C1 segment of cervical spinal cord (tissue), 14 donors: ENCODE measurements around the gene ARFRP1.

Experiments used
- DNase-seq, 14 donors: peaks; one replicate each; lab custom pipeline; 2025; lab: John Stamatoyannopoulos, UW

ARFRP1 gene

GRCh38 chr20:63707558-63708300, at the start of gene ARFRP1, which contains the start of gene ZGPAT:
Gene ARFRP1 (minus strand): TSS chr20:63707976. CDS start chr20:63707091, 885 bp downstream.
Gene ZGPAT (plus strand): TSS chr20:63708039. CDS start chr20:63708581, 542 bp downstream.
- peak in 13 of 14 donors; percentile 72 to 95 (median 84) for DNase-seq

DNA sequence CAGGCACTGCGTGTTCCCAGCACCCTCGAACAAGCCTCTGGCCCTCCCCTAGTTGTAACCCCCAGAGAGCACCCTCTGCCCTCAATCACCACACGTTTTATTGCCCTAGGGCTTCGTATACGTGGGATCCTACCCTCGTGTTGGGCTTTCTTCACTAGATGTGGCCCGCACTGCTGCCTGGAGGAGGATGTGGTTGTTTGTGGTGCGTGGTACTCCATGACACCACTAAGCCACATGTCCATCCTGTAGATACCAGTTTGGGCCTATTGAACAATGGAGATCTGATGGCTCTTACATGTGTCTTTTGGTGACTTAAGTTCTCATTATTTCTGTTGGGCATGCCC, 48.8 kb upstream of the ARFRP1 start:
- DNase-seq, result no peak

- DNase-seq, result peak in 1 of 14 donors; percentile 55
Measured at GRCh38 chr20:63755933-63756647, 48.3 kb upstream of the ARFRP1 start.

DNA sequence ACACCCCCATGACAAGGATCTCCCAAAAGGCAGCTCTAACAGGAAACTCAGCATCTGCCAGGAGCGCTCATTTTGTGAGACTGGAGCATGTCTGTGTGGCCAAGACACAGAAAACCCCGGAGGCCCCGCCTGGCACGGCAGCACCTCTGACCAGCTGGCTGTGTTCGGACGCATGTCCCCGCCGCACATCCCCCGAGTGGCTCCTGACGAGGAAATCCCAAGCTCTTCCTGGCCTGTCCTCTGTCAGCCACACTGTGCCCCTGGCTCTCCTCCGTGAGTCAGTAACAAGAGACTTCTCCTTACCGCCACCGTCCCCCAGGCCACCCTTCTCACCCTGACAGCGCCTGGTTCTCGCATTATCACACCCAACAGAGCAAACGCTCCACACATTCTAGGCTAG, 46.2 kb upstream of the ARFRP1 start:
- DNase-seq, result no peak

DNA sequence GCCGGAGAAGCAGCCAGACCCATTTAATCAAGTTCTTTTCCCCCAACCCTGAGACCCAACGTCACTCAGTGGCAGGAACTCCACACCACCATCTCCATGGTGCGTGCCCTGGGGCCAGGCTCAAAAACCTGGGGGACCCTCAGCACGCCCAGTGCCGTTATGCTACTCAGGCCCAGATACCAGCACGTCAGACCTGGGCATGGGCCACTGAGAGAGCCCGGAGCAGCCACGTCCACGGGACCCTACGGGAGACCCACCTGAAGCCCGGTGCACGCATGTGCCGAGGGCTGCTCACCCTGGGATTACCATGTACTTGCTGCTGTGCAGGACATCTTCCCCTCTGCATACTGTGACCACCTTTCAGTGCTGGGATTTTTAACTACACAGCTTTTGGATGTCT, 45.6 kb upstream of the ARFRP1 start:
- DNase-seq, result no peak

GRCh38 chr20:63752411-63753101, 44.8 kb upstream of the ARFRP1 start:
- no peak for DNase-seq

DNA sequence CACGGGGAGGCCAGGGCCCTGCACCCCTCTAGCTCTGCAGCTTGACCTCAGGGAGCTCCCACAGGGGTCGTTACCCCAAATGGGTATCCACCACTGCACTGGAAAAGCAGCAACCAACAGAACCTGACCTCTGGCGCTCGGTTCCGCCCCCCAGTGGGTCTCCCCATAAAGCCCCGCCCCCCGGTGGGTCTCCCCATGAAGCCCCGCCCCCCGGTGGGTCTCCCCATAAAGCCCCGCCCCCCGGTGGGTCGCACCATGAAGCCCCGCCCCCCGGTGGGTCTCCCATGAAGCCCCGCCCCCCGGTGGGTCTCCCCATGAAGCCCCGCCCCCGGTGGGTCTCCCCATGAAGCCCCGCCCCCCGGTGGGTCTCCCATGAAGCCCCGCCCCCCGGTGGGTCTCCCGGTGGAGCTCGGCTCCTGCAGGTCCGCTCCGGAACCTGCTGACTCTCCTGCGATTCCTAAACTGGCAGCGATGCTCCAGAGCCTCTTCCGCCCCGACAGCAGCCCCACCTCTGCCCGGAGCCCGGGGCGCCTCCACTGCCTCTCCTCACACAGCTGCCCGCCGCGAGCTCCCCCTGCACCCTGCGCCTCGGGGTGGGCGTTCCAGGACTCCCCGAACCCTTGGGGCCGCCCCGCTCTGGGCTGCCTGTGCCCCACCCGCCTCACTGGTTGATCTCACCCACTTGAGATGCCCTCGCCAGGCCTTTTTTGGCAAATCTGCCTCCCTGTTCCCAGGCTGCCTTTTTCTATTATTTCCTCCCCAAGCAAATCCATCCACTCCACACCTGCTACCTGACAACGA, 43.9 kb upstream of the ARFRP1 start:
- no peak for DNase-seq

DNA sequence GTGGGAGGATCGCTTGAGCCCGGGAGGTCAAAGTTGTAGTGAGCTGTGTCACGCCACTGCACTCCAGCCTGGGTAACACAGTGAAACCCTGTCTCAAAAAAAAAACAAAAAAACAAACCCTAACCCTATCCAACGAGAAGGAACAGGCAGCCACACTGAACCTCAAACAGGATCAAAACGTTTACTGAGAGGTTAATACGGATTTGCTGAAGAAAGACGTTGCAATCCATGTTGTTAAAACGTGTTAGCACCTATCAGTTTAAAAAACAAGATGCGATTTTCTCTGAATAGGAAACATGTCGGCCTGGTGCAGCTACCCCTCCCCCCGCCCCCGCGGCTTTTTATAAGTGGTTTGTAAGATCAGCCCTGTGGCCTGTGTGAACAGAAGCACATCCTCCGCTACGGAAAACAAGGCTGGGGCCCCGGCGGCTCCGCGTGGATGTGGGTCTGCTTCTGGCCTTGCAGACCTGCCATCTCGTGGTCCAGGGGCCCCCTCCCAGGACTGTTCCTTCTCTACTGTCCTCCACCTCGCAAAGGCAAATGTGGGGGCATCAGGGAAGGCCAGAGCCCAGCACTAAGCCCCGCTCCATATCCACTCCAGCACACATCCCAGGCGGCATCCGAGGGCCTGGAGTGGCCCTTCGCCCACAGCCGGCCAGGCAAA, 43.2 kb upstream of the ARFRP1 start:
- no peak for DNase-seq

- peak in 2 of 14 donors; percentile 10 to 61 for DNase-seq
Measured at GRCh38 chr20:63749597-63750508, 42.1 kb upstream of the ARFRP1 start.

DNA sequence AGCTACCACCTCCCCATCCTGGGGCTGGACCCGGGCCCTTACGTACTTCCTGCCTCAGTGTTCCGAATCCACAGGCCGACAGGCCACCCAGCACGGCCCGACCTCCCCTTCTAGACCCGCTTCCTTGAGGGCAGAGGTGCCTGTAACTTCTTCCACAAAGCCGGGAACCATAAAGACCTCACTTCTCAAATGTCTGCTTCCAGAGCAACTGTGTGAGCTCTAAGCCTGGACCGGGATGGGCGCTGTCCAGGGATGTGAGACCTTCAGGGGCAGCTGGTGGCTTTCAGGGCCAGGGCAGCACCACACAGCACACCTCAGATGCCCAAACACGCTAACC, 41.1 kb upstream of the ARFRP1 start:
- no peak for DNase-seq

DNA sequence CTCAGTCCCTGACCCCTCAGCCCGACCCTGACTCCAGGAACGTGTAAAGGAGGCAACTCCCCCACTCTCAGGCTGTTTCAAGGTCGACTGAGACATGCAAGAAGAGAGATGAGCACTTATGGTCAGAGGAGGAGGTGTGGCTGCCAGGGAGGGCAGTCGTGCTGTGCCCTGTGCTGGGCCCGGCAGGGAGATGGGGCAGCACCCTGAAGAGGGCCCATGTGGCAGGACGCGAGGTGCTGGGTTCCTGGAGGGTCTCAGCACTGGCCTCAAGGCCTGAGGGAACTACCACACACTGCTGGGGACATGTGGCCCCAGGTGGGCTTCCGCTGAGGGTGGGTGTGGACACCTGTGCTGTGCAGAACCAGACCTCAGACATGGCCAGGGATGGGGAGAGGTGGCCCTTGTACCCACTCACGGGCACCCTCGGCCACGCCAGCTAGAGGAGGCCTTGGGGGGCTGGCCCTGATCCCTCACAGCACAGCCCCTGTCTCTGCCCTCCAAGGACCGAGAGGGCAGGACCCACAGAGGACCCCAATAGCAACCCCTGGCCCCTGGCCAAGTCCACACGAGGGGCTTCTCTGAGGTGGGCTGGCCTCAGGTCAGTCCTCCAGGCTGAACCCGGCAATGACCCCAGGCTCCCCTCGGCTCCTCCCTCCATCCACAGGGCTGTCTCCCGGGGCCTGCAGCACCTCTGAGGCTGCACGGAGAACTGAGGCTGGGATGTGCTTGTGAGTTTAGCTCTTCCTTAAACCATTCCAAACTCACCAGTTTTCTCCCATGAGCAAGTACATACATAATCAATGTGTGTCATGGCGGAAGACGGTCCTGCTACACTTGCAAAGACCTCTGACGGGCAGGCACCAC, 40.5 kb upstream of the ARFRP1 start:
- DNase-seq, result no peak

GRCh38 chr20:63747622-63748069, 39.9 kb upstream of the ARFRP1 start:
- DNase-seq, result no peak

GRCh38 chr20:63746751-63747315, 39.1 kb upstream of the ARFRP1 start:
- no peak for DNase-seq

DNA sequence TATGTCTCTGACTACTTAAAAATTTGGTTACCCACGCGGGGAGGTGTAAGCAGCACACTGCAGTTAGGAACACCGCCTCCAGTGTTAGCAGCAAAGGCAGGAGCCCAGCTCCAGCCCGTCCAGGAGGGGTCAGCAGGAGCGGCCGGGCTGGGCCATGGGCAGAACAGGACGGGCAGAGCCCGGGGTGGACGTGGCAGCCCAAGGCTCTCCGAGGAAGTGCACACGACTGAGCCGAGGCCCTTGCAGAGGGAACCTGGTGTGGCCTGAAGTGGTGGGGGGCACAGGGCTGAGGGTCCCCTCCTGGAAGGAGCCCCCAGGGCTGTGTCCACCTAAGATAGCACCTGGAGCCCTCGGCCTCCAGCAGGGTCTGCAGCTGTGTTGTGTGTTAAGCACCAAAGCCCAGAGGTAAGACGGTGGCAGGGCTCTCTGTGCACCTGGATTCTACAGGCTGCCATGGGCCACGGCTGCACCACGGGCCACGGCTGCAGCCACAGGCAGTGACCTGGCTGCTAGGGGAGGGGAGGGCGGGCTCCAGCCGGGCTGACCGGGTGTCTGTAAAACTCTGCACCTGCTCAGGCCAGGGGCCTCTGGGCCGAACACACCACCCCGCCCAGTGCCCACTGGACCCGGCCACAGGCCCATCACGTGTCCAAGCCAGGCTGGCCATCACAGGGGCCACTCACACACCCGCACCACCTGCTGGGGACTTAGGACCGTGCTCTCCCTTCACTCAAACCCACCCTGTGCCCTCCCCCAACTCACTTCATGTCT, 38.4 kb upstream of the ARFRP1 start:
- no peak for DNase-seq

GRCh38 chr20:63745424-63745805, 37.6 kb upstream of the ARFRP1 start:
- no peak for DNase-seq

GRCh38 chr20:63744574-63745423, 37.0 kb upstream of the ARFRP1 start:
- no peak for DNase-seq

DNA sequence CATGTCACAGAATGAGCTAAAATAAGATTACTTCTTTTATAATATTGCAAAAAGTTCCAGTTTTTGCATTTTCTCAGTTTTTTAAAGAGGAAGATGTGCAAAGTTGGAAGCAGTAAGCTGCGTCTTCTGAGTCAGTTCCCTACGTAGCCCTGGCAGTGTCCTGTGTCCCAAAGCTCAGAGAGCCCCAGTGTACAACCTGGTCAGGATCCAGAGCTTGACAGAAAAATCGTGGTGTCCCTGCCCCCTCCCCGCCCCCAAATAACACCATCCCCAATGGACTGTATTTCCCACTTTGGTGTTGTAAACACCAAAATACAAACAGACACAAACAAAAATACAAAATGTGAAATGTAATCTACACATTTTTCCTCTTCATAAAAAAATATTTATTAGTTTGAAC, 36.4 kb upstream of the ARFRP1 start:
- DNase-seq, result no peak
